Lower leg skin (tissue), 4 donors: Measurements from ENCODE around the gene PHLPP2. TPM values are rescaled to one million over a fixed set of nuclear protein-coding genes. Genes with fewer than 3 reads are reported as not detected.

Experiments used
- DNase-seq, 2 donors: peaks; one replicate each; pipeline ENCODE4 v3.0.0-alpha.2; 2019; ENCODE audit warnings: low spot score in 2 of 2
- H3K4me3 ChIP-seq: fragments of 200-600 bp; sonication (generic); 2 replicates; pipeline ENCODE4 v1.5.1; 2017; ENCODE audit warnings: mild to moderate bottlenecking, low read depth; ENCODE audit not compliant: poor library complexity, severe bottlenecking
- CTCF ChIP-seq, 3 donors: fragments of 450-650 bp; IDR thresholded peaks; one replicate each; pipeline ENCODE4 v1.5.1; 2016; ENCODE audit warnings: antibody characterized with exemption in 3 of 3, mild to moderate bottlenecking in 3 of 3, moderate library complexity in 2 of 3
- POLR2A ChIP-seq, 2 donors: fragments of 450-650 bp; IDR thresholded peaks; one replicate each; pipeline ENCODE4 v1.6.1; 2016 to 2017; ENCODE audit warnings: antibody characterized with exemption in 2 of 2, mild to moderate bottlenecking in 1 of 2, moderate library complexity in 1 of 2
- WGBS, 2 donors: methylation state at CpG; one replicate each; pipeline ENCODE4 v1.1.5; 2018; 5-methylcytosine and 5-hydroxymethylcytosine counted together
- intact Hi-C: fragments of 100-400 bp; cut with DNase I; formaldehyde crosslinking; loops from one replicate; pipeline ENCODE4 v1.15.0; 2023; ENCODE audit warnings: low total_unique reads
- total RNA-seq, 4 donors: library from RNA; depleted of rRNA; stranded (reverse); fragments of >200 nt; gene quantifications; one replicate each; pipeline ENCODE4 v1.1.0, GENCODE V29; 2016

Gene PHLPP2
- 1 to 10 TPM; 2.0 to 4.9 (median 4.1) TPM for total RNA-seq

- 18 to 23% methylated on average over 10 of the region's 10 CpGs for WGBS, 2 donors
- H3K4me3 ChIP-seq = peak within 1 kb of the TSS; percentile 84
- TF ChIP-seq POLR2A (IDR thresholded peaks at IDR 0.05) (no peak), CTCF (IDR thresholded peaks at IDR 0.05) (no peak)
- no peak for DNase-seq
- intact Hi-C loops = no loop called here
Observed at GRCh38 chr16:71724320-71724751, at the start of gene PHLPP2. Gene PHLPP2, minus strand, starts transcription at chr16:71724701. Its CDS starts 9,906 bp downstream, at chr16:71714795.

GRCh38 chr16:71771571-71771970 lies 47.1 kb upstream of the PHLPP2 start:
- intact Hi-C loops = no loop called here
- no peak for DNase-seq
- TF ChIP-seq CTCF (IDR thresholded peaks at IDR 0.05) = no peak
- TF ChIP-seq POLR2A (IDR thresholded peaks at IDR 0.05) = no peak
- H3K4me3 ChIP-seq = no peak overlapping the region

- no peak overlapping the region for H3K4me3 ChIP-seq
- intact Hi-C loops = no loop called here
- TF ChIP-seq POLR2A (IDR thresholded peaks at IDR 0.05) (no peak), CTCF (IDR thresholded peaks at IDR 0.05) (no peak)
- 95 to 100% methylated on average over 1 of the region's 1 CpG for WGBS, 2 donors
- DNase-seq = no peak
Observed at GRCh38 chr16:71769222-71769621, 44.7 kb upstream of the PHLPP2 start.

- 85 to 95% methylated on average over 3 of the region's 3 CpGs for WGBS, 2 donors
- DNase-seq = no peak
- H3K4me3 ChIP-seq = no peak overlapping the region
- no peak for TF ChIP-seq CTCF (IDR thresholded peaks at IDR 0.05)
- TF ChIP-seq POLR2A (IDR thresholded peaks at IDR 0.05) = no peak
- intact Hi-C loops = no loop called here
Observed at GRCh38 chr16:71767060-71767900, 42.8 kb upstream of the PHLPP2 start.

- DNase-seq = no peak
- TF ChIP-seq POLR2A (IDR thresholded peaks at IDR 0.05) = no peak
- TF ChIP-seq CTCF (IDR thresholded peaks at IDR 0.05) = no peak
- intact Hi-C loops = no loop called here
- 68 to 85% methylated on average over 2 of the region's 2 CpGs for WGBS, 2 donors
- no peak overlapping the region for H3K4me3 ChIP-seq
Observed at GRCh38 chr16:71762186-71762585, 37.7 kb upstream of the PHLPP2 start.
